CD4-positive, alpha-beta T cell treated with Interleukin-15 for 4 hours (primary cell): ENCODE measurements around the gene TBX15.
"Not testable (repeated sequence)": the region's sequence is repeated elsewhere in the genome, so short reads cannot be mapped to it uniquely, and the experiment has no call there.

Experiments used
- DNase-seq: peaks from one replicate; pipeline ENCODE4 v3.0.0-alpha.2; 2020; ENCODE audit warnings: low spot score

Gene TBX15

GRCh38 chr1:118926261-118926660, 61.9 kb downstream of the TBX15 start:
- no peak for DNase-seq

- DNase-seq, result no peak
These were observed 62.5 kb downstream of the TBX15 start for GRCh38 chr1:118925651-118926050.

- no peak for DNase-seq
These were observed 64.8 kb downstream of the TBX15 start for GRCh38 chr1:118923319-118923718.

- DNase-seq, result no peak
These were observed 66.1 kb downstream of the TBX15 start for GRCh38 chr1:118921994-118922393.

- no peak for DNase-seq
These were observed 67.9 kb downstream of the TBX15 start for GRCh38 chr1:118920124-118920717.

GRCh38 chr1:118918940-118919259, 69.2 kb downstream of the TBX15 start:
- no peak for DNase-seq

GRCh38 chr1:118918230-118918939, 69.8 kb downstream of the TBX15 start:
- DNase-seq, result no peak

GRCh38 chr1:118916346-118916745, 71.8 kb downstream of the TBX15 start:
- not testable (repeated sequence) for DNase-seq

- DNase-seq, result no peak
These were observed 73.6 kb downstream of the TBX15 start for GRCh38 chr1:118914379-118915161.

- DNase-seq, result no peak
These were observed 74.3 kb downstream of the TBX15 start for GRCh38 chr1:118913818-118914217.

- no peak for DNase-seq
These were observed 75.6 kb downstream of the TBX15 start for GRCh38 chr1:118912574-118912973.

GRCh38 chr1:118911571-118911970, 76.6 kb downstream of the TBX15 start:
- no peak for DNase-seq

- DNase-seq, result no peak
These were observed 80.7 kb downstream of the TBX15 start for GRCh38 chr1:118907466-118907865.

GRCh38 chr1:118905671-118906070, 82.5 kb downstream of the TBX15 start:
- DNase-seq, result no peak

- no peak for DNase-seq
These were observed 82.9 kb downstream of the TBX15 start for GRCh38 chr1:118905196-118905595.

GRCh38 chr1:118902711-118903191, 85.4 kb downstream of the TBX15 start:
- no peak for DNase-seq

GRCh38 chr1:118902299-118902698, 85.8 kb downstream of the TBX15 start:
- DNase-seq, result no peak

- no peak for DNase-seq
These were observed 87.3 kb downstream of the TBX15 start for GRCh38 chr1:118900643-118901440.

- no peak for DNase-seq
These were observed 88.8 kb downstream of the TBX15 start for GRCh38 chr1:118899340-118899739.

- no peak for DNase-seq
These were observed 89.4 kb downstream of the TBX15 start for GRCh38 chr1:118898712-118899111.

- DNase-seq, result no peak
These were observed 91.7 kb downstream of the TBX15 start for GRCh38 chr1:118896416-118896815.

GRCh38 chr1:118894836-118895235, 93.3 kb downstream of the TBX15 start:
- no peak for DNase-seq
